ENCODE data around the gene DNM1L. TPM values are rescaled to one million over a fixed set of nuclear protein-coding genes. Genes with fewer than 3 reads are reported as not detected.

DNM1L gene
- polyA plus RNA-seq, 1 experiment = 68.2 TPM

DNA sequence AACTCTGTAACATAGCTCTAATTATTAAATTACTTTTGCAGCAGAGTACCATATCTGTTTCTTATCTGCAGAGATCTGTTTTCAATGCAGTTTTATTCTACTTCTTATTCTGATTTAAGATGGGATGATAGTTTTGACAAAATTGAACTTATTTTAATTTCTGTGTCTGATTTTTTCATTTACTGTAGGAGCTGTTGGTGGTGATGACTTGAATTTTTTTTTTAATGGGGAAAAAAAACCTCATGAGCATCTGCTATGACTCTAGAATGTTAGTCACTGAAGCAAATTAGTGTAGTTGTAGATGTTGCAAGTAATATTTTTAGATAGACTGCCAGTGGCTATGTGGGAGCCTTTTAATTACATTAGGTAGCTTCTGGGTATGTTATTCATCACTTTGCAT is 23.4 kb downstream of the DNM1L start:
- no peaks in the 10 kb centered on the region for H3K9me3 ChIP-seq (ENCODE audit: control insufficient read depth, insufficient read depth, low read length)
- POLR2A ChIA-PET = no interaction called here
- H3K27ac ChIP-seq (ENCODE audit: low read depth, low read length) = no peak overlapping the region
- TF ChIP-seq, protein P1, sequence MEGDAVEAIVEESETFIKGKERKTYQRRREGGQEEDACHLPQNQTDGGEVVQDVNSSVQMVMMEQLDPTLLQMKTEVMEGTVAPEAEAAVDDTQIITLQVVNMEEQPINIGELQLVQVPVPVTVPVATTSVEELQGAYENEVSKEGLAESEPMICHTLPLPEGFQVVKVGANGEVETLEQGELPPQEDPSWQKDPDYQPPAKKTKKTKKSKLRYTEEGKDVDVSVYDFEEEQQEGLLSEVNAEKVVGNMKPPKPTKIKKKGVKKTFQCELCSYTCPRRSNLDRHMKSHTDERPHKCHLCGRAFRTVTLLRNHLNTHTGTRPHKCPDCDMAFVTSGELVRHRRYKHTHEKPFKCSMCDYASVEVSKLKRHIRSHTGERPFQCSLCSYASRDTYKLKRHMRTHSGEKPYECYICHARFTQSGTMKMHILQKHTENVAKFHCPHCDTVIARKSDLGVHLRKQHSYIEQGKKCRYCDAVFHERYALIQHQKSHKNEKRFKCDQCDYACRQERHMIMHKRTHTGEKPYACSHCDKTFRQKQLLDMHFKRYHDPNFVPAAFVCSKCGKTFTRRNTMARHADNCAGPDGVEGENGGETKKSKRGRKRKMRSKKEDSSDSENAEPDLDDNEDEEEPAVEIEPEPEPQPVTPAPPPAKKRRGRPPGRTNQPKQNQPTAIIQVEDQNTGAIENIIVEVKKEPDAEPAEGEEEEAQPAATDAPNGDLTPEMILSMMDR (IDR thresholded peaks at IDR 0.05; ENCODE audit: low read depth, low read length) = no peak
- H3K4me3 ChIP-seq (ENCODE audit: low read depth, low read length) = no peak overlapping the region
- H3K27me3 ChIP-seq (ENCODE audit: control insufficient read depth, insufficient read depth, low read length) = no peaks in the 10 kb centered on the region
- no peak for DNase-seq (ENCODE audit: low read depth, low spot score)
- CTCF ChIA-PET = interaction anchor here (0.8 to 1.1 kb wide), 5 partner anchors 45 to 642 kb away, joined by 3 to 7 read pairs (median 3); no protein-coding TSS in a partner anchor

DNA sequence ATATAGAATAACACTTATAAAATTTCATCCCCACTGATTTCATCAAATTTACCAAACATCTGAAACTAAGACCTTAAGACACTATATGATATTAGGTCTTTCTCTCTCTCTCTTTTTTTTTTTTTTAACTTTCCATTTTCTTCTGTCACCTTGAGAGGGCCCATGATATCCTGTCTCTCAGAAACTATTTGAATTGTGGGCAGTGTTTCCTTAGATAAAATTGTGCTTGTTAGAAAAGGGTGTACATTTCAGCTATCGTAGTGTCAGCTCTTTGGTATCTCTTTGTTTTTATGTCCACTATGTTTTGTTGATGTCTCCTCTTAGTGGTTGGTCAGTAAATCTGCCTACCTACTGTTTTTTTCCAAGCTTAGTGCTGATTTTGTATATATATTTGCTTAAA is 23.8 kb downstream of the DNM1L start:
- H3K27ac ChIP-seq (ENCODE audit: low read depth, low read length) = no peak overlapping the region
- H3K9me3 ChIP-seq (ENCODE audit: control insufficient read depth, insufficient read depth, low read length) = no peaks in the 10 kb centered on the region
- ChIA-PET CTCF (interaction anchor here (0.8 to 1.1 kb wide), 6 partner anchors 45 to 643 kb away, joined by 3 to 7 read pairs (median 3); no protein-coding TSS in a partner anchor), POLR2A (no interaction called here)
- H3K27me3 ChIP-seq (ENCODE audit: control insufficient read depth, insufficient read depth, low read length) = no peaks in the 10 kb centered on the region
- no peak overlapping the region for H3K4me3 ChIP-seq (ENCODE audit: low read depth, low read length)
- TF ChIP-seq, protein P1 (IDR thresholded peaks at IDR 0.05; ENCODE audit: low read depth, low read length) = no peak
- DNase-seq (ENCODE audit: low read depth, low spot score) = no peak

DNA sequence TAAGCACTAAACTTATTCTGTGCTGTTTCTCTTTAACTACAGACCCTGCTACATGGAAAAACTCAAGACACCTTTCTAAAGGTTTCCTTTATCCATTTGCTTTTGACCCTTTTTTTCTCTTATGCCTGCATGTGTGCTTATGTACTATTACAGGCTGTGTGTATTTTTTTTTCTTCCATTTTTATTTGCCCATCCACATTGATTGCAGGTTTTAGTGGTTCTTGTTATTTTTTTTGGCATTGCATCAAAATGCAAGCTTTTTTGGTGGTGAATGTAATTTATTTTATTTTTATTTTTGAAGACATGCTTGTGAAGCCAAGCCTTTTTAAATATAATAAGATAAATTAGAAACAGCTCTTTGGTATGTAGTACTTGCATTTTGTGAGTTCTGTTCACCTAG is 26.7 kb downstream of the DNM1L start:
- POLR2A ChIA-PET = no interaction called here
- H3K27ac ChIP-seq (ENCODE audit: low read depth, low read length) = no peak overlapping the region
- CTCF ChIA-PET = no interaction called here

DNA sequence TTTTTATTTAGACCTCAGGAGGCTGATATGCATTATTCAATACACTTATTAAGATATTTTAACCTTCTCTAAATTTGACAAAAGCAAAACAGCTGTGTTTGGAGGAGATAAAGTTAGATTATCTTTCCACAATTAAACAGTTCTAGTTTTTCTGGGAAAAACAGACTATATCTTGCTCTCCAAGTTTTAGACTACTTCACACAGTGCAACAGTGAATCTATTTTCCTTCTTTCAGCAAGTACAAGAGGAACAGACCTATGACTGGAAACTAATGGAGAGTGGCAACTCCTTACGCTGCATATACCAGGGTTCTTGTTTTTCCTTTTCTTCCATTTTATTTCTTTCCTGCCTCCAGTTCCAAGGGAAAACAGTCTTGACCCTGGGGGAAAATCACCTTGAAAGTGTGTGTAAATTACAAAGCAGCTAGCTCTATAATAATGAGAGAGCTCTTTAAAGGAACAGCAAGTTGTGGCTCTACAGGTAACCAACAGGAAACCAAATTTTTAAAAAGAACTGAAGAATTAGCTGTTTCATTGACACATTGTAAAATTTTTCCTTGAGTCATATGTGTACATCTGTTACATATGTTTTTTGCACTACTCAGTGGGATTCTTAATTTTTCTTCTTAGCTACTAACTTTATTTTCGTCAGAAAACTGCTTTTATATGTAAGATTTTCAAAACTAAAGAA is 27.4 kb downstream of the DNM1L start:
- Histone ChIP-seq H3K9me3 (ENCODE audit: control insufficient read depth, insufficient read depth, low read length) (no peaks in the 10 kb centered on the region), H3K27me3 (ENCODE audit: control insufficient read depth, insufficient read depth, low read length) (no peaks in the 10 kb centered on the region), H3K27ac (ENCODE audit: low read depth, low read length) (no peak overlapping the region), H3K4me3 (ENCODE audit: low read depth, low read length) (no peak overlapping the region)
- no peak for DNase-seq (ENCODE audit: low read depth, low spot score)
- TF ChIP-seq, protein P1 (IDR thresholded peaks at IDR 0.05; ENCODE audit: low read depth, low read length) = no peak
- ChIA-PET POLR2A (interaction anchor here (0.7 kb wide), 1 partner anchor 34 kb away, joined by 3 read pairs; no protein-coding TSS in a partner anchor), CTCF (interaction anchor here (2.7 kb wide), 1 partner anchor 49 kb away, joined by 9 read pairs; the partner anchor contains the start of gene YARS2)

More for the DNA sequence above, 26.7 kb downstream of the DNM1L start:
- Histone ChIP-seq H3K9me3 (ENCODE audit: control insufficient read depth, insufficient read depth, low read length) (no peaks in the 10 kb centered on the region), H3K27me3 (ENCODE audit: control insufficient read depth, insufficient read depth, low read length) (no peaks in the 10 kb centered on the region), H3K4me3 (ENCODE audit: low read depth, low read length) (no peak overlapping the region)
- no peak for DNase-seq (ENCODE audit: low read depth, low spot score)
- TF ChIP-seq, protein P1 (IDR thresholded peaks at IDR 0.05; ENCODE audit: low read depth, low read length) = no peak

DNA sequence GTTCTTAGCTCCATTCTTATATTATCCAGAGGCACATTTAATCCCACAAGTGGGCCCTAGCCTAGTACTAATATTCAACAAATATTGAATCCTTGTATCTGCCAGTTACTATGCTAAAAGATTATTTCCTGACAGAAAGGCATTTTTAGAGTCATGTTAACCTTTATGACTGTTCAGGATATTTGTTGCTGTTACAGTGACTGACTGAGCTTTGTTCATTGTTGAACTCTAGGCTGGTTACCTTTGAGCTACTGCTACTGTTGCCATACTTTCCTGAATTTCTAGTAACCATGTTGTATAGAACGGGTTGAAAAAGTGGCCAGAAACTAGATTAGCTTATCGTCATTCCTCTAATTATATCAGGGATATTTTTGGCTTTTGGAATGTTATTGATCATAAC is 29.8 kb downstream of the DNM1L start:
- no peaks in the 10 kb centered on the region for H3K27me3 ChIP-seq (ENCODE audit: control insufficient read depth, insufficient read depth, low read length)
- CTCF ChIA-PET = interaction anchor here (1.4 to 2.7 kb wide), 2 partner anchors 46 to 343 kb away, joined by 4 to 9 read pairs; partner anchors contain the start of gene YARS2

More for the DNA sequence above, 29.8 kb downstream of the DNM1L start:
- POLR2A ChIA-PET = no interaction called here
- DNase-seq (ENCODE audit: low read depth, low spot score) = no peak
- Histone ChIP-seq H3K4me3 (ENCODE audit: low read depth, low read length) (no peak overlapping the region), H3K27ac (ENCODE audit: low read depth, low read length) (no peak overlapping the region), H3K9me3 (ENCODE audit: control insufficient read depth, insufficient read depth, low read length) (no peaks in the 10 kb centered on the region)
- TF ChIP-seq, protein P1 (IDR thresholded peaks at IDR 0.05; ENCODE audit: low read depth, low read length) = no peak
